Neural cell (in vitro differentiated cells): Measurements from ENCODE around the gene IKZF2.

Experiments
- EP300 ChIP-seq: fragments of 450-650 bp; conservative IDR thresholded peaks from 2 replicates; pipeline ENCODE4 v1.6.1; 2014; ENCODE audit warnings: antibody characterized with exemption, mild to moderate bottlenecking, moderate library complexity; ENCODE audit not compliant: poor library complexity, severe bottlenecking
- EZH2 ChIP-seq: fragments of 200-600, 300-800 bp; shearing (Covaris generic), sonication (generic); IDR thresholded peaks from 2 replicates; pipeline ENCODE4 v1.6.1; 2014; ENCODE audit warnings: antibody characterized with exemption, low read length, borderline replicate concordance, mild to moderate bottlenecking; ENCODE audit not compliant: insufficient read depth, poor library complexity, severe bottlenecking
- MXI1 ChIP-seq: fragments of 450-650 bp; conservative IDR thresholded peaks from 2 replicates; pipeline ENCODE4 v1.6.1; 2014; ENCODE audit warnings: antibody characterized with exemption, mild to moderate bottlenecking; ENCODE audit not compliant: poor library complexity, severe bottlenecking
- POLR2AphosphoS5 ChIP-seq: IDR thresholded peaks from 2 replicates; pipeline ENCODE4 v1.6.1; 2012
- RAD21 ChIP-seq: fragments of 450-650 bp; conservative IDR thresholded peaks from 2 replicates; pipeline ENCODE4 v1.6.1; 2014; ENCODE audit warnings: antibody characterized with exemption, mild to moderate bottlenecking, moderate library complexity
- SMC3 ChIP-seq: fragments of 450-650 bp; conservative IDR thresholded peaks from 2 replicates; pipeline ENCODE4 v1.6.1; 2014; ENCODE audit warnings: antibody characterized with exemption, mild to moderate bottlenecking, moderate library complexity; ENCODE audit not compliant: poor library complexity
- TF ChIP-seq, protein P1 (sequence below): fragments of 450-650 bp; IDR thresholded peaks from 2 replicates; pipeline ENCODE4 v1.5.1; 2014; ENCODE audit warnings: antibody characterized with exemption, mild to moderate bottlenecking, moderate library complexity; ENCODE audit not compliant: poor library complexity, severe bottlenecking
- TF ChIP-seq, protein P2 (sequence below): IDR thresholded peaks from 2 replicates; pipeline ENCODE4 v1.6.1; 2012; ENCODE audit warnings: borderline replicate concordance

DNA sequence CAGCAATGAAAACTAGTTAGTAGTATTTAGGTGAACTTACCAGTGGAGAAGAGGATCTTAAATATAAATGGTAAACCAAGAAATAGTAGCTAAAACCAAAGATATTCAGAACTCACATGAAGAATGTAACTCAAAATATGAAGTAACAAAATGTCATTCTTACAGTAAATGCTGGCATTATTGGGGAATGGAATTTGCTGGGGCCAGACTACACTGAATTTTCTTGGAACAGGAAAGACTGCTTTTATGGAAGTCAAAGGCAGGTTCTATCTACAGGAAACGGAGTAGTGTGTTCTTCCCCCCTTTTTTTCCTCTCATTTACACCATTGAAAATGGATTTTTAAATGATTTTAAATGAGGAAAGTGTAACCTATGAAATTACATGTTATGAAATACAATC is 188.7 kb downstream of the IKZF2 start:
- TF ChIP-seq, protein P1, sequence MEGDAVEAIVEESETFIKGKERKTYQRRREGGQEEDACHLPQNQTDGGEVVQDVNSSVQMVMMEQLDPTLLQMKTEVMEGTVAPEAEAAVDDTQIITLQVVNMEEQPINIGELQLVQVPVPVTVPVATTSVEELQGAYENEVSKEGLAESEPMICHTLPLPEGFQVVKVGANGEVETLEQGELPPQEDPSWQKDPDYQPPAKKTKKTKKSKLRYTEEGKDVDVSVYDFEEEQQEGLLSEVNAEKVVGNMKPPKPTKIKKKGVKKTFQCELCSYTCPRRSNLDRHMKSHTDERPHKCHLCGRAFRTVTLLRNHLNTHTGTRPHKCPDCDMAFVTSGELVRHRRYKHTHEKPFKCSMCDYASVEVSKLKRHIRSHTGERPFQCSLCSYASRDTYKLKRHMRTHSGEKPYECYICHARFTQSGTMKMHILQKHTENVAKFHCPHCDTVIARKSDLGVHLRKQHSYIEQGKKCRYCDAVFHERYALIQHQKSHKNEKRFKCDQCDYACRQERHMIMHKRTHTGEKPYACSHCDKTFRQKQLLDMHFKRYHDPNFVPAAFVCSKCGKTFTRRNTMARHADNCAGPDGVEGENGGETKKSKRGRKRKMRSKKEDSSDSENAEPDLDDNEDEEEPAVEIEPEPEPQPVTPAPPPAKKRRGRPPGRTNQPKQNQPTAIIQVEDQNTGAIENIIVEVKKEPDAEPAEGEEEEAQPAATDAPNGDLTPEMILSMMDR = no peak
- TF ChIP-seq EZH2 (no peak), POLR2AphosphoS5 (no peak), EP300 (no peak), SMC3 (no peak), RAD21 (no peak), MXI1 (no peak)
- TF ChIP-seq, protein P2, sequence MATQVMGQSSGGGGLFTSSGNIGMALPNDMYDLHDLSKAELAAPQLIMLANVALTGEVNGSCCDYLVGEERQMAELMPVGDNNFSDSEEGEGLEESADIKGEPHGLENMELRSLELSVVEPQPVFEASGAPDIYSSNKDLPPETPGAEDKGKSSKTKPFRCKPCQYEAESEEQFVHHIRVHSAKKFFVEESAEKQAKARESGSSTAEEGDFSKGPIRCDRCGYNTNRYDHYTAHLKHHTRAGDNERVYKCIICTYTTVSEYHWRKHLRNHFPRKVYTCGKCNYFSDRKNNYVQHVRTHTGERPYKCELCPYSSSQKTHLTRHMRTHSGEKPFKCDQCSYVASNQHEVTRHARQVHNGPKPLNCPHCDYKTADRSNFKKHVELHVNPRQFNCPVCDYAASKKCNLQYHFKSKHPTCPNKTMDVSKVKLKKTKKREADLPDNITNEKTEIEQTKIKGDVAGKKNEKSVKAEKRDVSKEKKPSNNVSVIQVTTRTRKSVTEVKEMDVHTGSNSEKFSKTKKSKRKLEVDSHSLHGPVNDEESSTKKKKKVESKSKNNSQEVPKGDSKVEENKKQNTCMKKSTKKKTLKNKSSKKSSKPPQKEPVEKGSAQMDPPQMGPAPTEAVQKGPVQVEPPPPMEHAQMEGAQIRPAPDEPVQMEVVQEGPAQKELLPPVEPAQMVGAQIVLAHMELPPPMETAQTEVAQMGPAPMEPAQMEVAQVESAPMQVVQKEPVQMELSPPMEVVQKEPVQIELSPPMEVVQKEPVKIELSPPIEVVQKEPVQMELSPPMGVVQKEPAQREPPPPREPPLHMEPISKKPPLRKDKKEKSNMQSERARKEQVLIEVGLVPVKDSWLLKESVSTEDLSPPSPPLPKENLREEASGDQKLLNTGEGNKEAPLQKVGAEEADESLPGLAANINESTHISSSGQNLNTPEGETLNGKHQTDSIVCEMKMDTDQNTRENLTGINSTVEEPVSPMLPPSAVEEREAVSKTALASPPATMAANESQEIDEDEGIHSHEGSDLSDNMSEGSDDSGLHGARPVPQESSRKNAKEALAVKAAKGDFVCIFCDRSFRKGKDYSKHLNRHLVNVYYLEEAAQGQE = no peak
